Cortex of kidney (tissue), 1 donor: ENCODE measurements around the gene TAGLN2.
"Not testable (repeated sequence)": the region's sequence is repeated elsewhere in the genome, so short reads cannot be mapped to it uniquely, and the experiment has no call there.

Experiments used
- DNase-seq: peaks from one replicate; lab custom pipeline; 2025; lab: John Stamatoyannopoulos, UW

Gene TAGLN2

GRCh38 chr1:159899634-159900033 is 25.7 kb downstream of the TAGLN2 start:
- not testable (repeated sequence) for DNase-seq

- no peak for DNase-seq
Observed at GRCh38 chr1:159898527-159898926, 26.8 kb downstream of the TAGLN2 start.

DNA sequence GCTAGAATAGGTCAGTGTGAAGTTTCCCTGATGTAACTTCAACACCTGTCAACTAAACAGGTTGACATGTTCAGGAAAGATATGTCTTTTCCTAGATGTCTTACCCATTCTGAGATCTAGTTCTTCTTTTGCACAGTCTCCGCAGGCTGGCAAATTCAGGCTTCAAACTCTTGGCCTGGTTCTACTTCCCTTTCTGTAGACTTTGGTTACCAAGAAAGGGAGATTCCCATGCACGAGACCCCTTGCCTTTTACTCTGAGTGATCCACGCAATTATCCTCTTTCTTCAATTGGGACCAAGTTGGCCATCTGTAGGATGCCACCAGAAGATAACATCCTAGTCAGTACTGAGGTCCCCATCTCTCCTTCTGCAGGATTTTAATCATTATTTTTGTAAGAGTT is 27.3 kb downstream of the TAGLN2 start:
- DNase-seq, result no peak

DNA sequence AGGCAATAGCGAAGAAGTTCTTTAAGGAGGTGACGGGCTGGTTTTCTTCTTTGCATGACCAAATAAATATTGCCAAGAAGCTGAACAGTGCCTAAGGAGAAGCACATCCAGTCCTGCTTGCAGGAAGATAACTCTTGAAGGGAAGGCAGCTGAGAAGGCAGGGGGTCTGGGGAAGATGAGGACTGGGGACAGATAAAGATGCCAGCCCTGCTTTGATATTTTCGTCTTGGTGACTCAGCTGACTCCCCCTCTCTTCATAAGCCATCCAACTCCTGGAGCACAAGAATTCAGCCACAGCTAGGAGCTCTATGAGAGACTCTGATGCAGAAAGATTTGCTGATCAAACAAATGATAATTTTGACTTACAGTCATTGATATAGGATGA is 28.8 kb downstream of the TAGLN2 start:
- DNase-seq, result no peak

- no peak for DNase-seq
Observed at GRCh38 chr1:159895836-159896545, 29.3 kb downstream of the TAGLN2 start.

GRCh38 chr1:159895286-159895685 is 30.0 kb downstream of the TAGLN2 start:
- no peak for DNase-seq

DNA sequence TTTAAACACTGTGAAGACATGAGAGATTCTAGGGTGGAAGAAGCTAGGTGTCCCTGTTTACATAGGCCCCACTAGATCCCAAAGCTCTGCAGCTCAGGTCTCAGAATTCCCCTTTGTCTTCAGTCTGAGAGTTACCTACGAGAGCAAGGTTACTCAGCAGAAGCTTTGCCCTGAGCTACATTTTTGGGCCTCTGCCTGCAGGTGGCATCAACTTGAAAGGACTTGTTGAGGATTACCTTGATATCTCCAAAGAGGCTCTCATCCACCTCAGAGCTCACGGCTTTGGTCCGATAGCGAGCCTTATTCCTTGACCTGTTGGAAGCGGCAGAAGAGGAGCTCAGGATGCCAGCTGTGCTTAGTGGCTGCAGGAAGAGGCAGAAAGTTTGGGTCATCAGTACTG is 32.4 kb downstream of the TAGLN2 start:
- DNase-seq, result no peak

DNA sequence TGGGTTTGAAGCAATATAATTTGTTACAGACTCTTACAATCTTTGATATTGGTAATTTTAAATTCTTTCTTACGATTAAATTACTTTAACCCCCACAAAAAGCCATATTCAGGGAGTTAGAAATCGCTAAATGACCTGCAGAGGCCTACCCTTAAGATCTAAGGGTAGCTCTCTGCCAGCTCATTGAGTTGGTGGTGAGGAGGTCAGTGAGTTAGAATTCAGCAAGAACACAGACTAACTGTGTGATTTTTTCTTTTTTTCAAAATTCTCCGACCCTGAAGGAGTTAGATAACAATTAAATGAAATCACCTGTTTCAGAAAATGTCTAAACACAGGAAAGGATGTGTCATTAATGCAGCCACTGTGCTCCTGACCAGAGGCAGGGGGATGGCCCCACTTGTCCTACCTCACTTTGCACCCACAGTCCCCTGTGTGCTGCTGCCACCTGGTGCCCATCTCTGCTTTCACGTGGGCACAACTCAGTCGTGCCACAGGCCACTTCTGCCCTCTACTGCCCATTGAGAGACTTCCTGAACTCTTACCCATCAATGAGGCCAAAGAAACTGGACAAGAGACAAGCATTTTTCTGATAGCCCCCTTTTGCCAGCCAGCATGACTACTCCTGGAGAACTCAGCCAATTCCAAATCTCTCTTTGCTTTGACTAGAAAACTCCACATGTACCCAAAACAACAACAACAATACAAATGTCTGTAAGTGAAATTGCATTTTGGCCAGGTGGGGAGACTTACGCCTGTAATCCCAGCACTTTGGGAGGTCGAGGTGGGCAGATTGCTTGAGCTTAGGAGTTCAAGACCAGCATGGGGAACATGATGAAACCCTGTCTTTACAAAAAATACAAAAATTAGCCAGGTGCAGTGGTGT is 33.8 kb downstream of the TAGLN2 start:
- no peak for DNase-seq

DNA sequence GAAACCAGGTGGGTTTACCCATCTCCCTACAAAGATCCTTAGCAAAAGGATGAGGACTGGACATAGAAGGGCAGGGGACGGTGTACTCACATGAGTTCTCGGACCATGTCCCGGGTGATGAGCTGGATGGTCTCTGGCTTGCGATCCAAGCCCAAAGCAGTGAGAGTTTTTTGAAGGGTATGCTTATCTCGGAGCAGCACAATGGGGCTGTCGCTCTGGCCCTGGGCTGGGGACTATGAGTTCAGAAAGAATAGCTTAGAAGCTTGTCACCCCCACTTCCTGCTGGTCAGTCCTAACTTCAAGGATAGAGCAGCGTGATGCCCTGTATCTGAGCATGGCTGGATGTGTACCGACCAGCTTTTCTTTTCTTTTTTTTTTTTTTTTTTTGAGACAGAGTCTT is 34.9 kb downstream of the TAGLN2 start:
- no peak for DNase-seq

DNA sequence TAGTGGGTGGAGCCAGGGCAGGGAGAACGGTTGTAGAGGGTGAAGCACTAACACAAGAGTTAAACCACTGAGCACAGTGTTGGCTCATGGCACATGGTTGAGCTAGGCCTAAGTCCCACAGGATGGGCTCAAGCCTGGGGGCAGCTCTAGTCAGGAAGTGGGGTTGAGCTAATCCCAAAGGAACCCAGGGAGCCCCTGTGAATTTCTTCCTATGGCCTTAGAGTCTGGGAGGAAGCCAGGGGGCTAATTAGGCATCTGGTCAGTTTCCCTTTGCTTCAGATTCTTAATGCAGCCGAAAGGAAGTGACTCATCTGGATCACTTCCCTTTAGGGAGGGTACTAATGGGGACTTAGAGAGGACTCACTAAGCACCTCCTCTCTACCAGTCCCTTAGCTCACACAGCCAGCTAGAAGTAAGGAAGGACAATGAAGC is 35.5 kb downstream of the TAGLN2 start:
- DNase-seq, result no peak

GRCh38 chr1:159889202-159889601 is 36.1 kb downstream of the TAGLN2 start:
- DNase-seq, result no peak

DNA sequence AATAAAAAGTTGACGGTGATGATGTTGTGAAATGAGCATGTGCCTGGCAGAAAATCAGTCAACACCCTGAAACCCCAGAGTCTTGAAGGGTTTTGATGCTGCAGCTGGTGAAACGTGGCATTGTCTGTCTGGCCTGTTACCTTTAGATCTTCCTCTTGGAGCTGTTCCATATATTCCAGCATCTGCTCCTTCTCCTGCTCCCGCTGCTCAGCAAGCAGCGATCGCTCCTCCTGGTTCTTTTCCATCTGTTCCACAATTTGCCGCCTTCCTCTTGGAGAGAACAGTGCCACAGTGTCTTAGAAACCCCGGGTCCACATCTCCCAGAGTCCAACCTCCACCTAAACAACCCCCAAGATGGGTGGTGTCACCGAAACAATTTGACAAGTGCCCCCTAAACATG is 41.0 kb downstream of the TAGLN2 start:
- DNase-seq, result no peak

- DNase-seq, result no peak
Observed at GRCh38 chr1:159883134-159883533, 42.2 kb downstream of the TAGLN2 start.

- DNase-seq, result no peak
Observed at GRCh38 chr1:159882527-159882862, 42.8 kb downstream of the TAGLN2 start.

DNA sequence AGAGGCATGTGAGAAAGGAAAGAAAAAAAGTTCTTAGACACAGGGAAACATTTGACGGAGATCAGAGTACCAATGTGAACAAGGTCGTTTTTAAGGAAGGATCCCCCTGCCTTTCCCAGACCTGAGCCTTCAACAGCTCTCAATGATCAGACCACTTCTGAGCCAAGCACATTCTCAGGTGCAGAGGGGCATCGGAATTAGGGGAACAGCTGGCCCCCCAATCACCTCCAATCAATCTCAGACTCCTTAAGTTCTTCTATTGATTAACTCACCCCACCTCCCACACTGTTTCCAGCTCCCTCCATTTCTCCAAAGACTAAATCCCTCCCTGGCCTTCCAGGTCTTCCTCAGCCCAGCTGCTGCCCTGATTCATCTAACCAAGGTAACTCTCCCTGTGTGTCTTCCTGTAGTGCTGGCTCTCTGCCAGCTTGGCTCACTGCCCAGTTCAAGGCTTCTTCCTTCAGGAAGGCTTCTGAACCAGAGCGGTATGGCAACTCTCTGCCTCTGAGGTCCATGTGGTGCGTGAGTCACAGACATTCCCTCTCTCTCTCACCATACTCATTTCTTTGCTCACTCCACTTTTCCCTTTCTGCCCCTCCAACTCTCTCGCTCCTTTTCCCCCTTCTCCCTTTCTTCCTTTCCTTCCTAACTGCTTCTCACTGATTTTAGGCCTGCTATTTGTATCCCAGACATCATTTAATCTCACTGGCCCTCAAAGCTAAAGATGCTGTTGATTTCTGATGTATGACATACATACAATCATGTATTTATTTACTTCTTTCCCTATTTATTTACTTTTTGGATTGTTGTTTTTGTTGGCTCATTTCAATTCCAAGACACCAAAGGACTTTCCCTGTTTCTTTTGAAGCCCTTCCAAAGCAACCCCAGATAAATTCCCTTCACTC is 43.4 kb downstream of the TAGLN2 start:
- DNase-seq, result no peak

DNA sequence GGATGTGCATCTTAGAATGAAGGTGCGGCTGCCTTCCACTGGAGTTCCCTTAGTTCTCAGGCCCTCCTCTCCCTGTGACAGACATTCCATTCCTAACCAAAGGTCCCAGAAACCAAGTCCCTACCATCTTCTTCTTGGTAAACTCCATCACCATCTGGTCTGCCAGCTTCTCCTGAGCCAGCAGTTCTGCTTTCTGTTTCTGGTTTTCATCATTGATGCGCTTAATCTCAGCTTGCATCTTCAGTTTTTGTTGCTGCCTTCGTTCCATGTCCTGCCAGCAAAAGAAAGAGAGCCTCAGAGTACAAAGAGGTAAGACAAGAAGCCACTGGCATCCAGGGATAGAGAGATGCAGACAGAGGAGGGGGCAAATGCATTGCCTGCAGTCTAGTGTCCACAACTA is 44.9 kb downstream of the TAGLN2 start:
- DNase-seq, result no peak

GRCh38 chr1:159879977-159880376 is 45.3 kb downstream of the TAGLN2 start:
- DNase-seq, result no peak

DNA sequence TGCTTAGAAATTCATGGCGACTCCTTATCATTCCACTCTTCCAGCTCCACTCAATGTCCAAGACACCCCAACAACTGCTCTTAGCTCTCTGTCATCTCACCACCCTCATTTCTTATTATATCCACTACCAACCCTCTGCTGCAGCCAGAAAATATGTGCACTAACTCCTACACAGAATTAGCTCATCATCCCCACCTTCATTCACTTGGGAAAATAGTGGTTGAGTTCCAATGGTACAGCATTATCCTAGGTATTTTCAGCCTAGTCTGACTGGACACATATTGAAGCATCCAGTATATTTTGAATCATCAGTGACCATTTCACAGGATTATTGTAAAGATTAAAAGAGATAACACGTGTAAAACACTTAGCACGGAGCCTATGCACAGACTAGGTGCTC is 46.2 kb downstream of the TAGLN2 start:
- DNase-seq, result no peak

DNA sequence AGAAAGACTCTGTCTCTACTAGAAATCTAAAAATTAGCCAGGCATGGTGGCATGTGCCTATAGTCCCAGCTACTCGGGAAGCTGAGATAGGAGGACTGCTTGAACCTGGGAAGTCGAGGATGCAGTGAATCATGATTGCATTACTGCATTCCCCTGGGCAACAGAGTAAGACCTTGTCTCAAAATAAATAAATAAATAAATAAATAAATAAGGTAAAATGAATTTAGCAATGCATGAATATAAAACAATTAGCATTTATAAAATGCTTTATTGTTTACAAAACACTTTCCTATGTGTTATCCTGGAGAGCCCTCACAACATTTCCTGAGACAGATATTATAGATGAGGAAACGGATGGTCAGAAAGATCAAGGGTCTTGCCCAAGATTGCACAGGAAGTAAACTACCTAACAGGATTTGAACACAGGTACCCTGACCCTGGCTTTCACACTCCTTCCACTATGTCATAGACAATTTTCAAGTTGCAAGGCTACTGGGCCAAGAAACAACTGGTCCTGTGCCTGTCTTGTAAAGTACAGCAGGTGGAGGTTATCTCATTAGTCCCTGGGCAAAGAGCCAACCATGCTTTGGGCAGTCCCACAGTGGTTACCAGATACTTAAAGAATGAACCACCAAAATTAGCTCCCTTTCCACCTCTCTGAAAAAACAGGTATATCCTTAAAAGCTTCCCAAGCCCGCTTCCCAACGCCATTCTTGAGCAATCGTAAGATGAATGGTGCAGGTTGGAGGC is 47.4 kb downstream of the TAGLN2 start:
- no peak for DNase-seq

GRCh38 chr1:159873530-159874143 is 51.7 kb downstream of the TAGLN2 start:
- no peak for DNase-seq

- DNase-seq, result no peak
Observed at GRCh38 chr1:159872891-159873290, 52.4 kb downstream of the TAGLN2 start.
